Uterus (tissue), 4 donors: ENCODE data around the gene GMPR. TPM values are rescaled to one million over a fixed set of nuclear protein-coding genes. Genes with fewer than 3 reads are reported as not detected.
"Not testable (repeated sequence)": the region's sequence is repeated elsewhere in the genome, so short reads cannot be mapped to it uniquely, and the experiment has no call there.

Source experiments
- DNase-seq, 2 donors: peaks; one replicate each; pipeline ENCODE4 v3.0.0-alpha.2; 2019 to 2020
- H3K27ac ChIP-seq, 2 donors: fragments of 200-600 bp; sonication (generic); 1 replicate in 1 of 2; 2 replicates in 1 of 2; pipeline ENCODE4 v1.5.1; 2016 to 2018
- H3K27me3 ChIP-seq, 2 donors: fragments of 200-600 bp; sonication (generic); one replicate each; pipeline ENCODE4 v1.5.1; 2018 to 2019; ENCODE audit warnings: control low read depth in 1 of 2
- H3K36me3 ChIP-seq, 2 donors: fragments of 200-600 bp; sonication (generic); one replicate each; pipeline ENCODE4 v1.5.1; 2019; ENCODE audit warnings: control low read depth in 1 of 2
- H3K4me1 ChIP-seq, 2 donors: fragments of 200-600 bp; sonication (generic); one replicate each; pipeline ENCODE4 v1.5.1; 2018 to 2019; ENCODE audit warnings: control low read depth in 1 of 2
- H3K4me3 ChIP-seq, 2 donors: fragments of 200-600 bp; sonication (generic); 1 replicate in 1 of 2; 2 replicates in 1 of 2; pipeline ENCODE4 v1.5.1; 2018 to 2019; ENCODE audit warnings: mild to moderate bottlenecking in 1 of 2
- H3K9me3 ChIP-seq, 2 donors: fragments of 200-600 bp; sonication (generic); one replicate each; pipeline ENCODE4 v1.5.1; 2019; ENCODE audit warnings: control low read depth in 1 of 2
- POLR2A ChIP-seq, 2 donors: fragments of 450-650 bp; IDR thresholded peaks; one replicate each; pipeline ENCODE4 v1.6.1; 2016; ENCODE audit warnings: antibody characterized with exemption in 2 of 2, mild to moderate bottlenecking in 1 of 2, moderate library complexity in 1 of 2
- intact Hi-C: fragments of 100-400 bp; cut with DNase I; formaldehyde crosslinking; loops from one replicate; pipeline ENCODE4 v1.15.1; 2023; ENCODE audit warnings: low total_unique reads
- total RNA-seq, 4 donors: library from RNA; depleted of rRNA in 3 of 4; stranded (reverse); fragments of >200 nt in 3 of 4; gene quantifications; one replicate each; pipeline versions ENCODE4 v1.1.0 to v1.2.4, GENCODE V29; 2014 to 2023
- TF ChIP-seq, protein P1 (sequence below), 4 experiments: fragments of 200-600 bp in 2 of 4; fragments of 450-650 bp in 2 of 4; sonication (generic) in 2 of 4; IDR thresholded peaks; one replicate each; pipeline ENCODE4 v1.5.1; 2016 to 2019; ENCODE audit warnings: antibody characterized with exemption in 4 of 4, mild to moderate bottlenecking in 2 of 4, moderate library complexity in 1 of 4
- donor health status: DM: yes; HTN: yes; CAD: no.

The GMPR gene
- total RNA-seq, 4 donors from 2014 or later, result 1.5 to 18.2 (median 10.6) TPM

DNA sequence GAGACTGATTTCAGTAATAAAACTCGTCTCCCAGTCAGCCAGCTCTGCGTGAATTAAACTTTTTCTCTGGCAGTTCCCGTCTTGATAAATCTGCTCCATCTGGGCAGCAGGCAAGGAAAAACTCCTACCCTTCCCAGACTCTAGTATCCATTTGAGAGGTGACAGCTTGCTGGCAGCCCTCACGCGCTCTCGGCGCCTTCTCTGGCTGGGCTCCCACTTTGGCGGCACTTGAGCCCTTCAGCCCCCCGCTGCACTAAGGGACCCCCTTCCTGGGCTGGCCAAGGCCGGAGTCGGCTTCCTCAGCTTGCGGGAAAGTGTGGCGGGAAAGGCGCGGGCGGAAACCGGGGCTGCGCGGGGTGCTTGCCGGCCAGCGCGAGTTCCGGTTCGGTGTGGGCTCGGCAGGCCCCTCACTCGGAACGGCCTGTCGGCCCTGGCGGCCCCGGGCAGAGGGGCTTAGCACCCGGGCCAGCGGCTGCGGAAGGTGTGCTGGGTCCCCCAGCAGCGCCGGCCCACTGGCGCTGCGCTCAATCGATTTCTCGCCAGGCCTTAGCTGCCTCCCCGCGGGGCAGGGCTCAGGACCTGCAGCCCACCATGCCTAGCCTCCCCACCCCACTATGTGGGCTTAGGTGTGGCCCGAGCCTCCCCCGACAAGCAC, 21.8 kb upstream of the GMPR start:
- TF ChIP-seq, protein P1, sequence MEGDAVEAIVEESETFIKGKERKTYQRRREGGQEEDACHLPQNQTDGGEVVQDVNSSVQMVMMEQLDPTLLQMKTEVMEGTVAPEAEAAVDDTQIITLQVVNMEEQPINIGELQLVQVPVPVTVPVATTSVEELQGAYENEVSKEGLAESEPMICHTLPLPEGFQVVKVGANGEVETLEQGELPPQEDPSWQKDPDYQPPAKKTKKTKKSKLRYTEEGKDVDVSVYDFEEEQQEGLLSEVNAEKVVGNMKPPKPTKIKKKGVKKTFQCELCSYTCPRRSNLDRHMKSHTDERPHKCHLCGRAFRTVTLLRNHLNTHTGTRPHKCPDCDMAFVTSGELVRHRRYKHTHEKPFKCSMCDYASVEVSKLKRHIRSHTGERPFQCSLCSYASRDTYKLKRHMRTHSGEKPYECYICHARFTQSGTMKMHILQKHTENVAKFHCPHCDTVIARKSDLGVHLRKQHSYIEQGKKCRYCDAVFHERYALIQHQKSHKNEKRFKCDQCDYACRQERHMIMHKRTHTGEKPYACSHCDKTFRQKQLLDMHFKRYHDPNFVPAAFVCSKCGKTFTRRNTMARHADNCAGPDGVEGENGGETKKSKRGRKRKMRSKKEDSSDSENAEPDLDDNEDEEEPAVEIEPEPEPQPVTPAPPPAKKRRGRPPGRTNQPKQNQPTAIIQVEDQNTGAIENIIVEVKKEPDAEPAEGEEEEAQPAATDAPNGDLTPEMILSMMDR (IDR thresholded peaks at IDR 0.05), result no peak
- no peak for TF ChIP-seq POLR2A (IDR thresholded peaks at IDR 0.05)
- peaks cover 0 to 9% of the 10 kb centered on the region in 2 donors for H3K4me1 ChIP-seq
- H3K27me3 ChIP-seq, result no peaks in the 10 kb centered on the region
- H3K9me3 ChIP-seq, result no peaks in the 10 kb centered on the region
- H3K27ac ChIP-seq, result peak overlapping the region in 1 of 2 donors; percentile 8
- H3K36me3 ChIP-seq, result no peaks in the 10 kb centered on the region
- intact Hi-C loops, result no loop called here
- H3K4me3 ChIP-seq, result peak overlapping the region in 1 of 2 donors; percentile 22
- peak in 1 of 2 donors; percentile 49 for DNase-seq

DNA sequence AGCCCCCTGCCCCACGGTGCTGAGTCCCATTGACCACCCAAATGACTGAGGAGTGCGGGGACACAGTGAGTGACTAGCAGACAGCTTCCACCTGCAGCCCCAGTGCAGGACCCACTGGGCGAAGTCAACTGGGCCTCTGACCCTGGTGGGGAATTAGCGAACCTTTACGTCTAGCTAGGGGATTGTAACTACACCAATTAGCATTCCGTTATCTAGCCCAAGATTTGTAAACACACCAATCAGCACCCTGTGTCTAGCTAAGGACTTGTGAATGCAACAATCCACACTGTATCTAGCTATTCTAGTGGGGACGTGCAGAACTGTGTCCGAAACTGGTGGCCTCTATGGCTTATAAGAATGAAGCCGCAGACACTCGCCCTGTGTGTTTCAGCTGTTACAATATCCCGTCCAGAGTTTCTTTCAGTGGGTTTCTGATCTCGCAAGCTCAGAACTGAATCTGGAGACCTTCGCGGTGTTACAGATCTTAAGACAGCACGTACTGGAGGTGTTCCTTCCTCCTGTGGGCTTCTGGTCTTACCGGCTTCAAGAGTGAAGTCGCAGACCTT, 21.1 kb upstream of the GMPR start:
- no peak for DNase-seq
- intact Hi-C loops, result no loop called here
- Histone ChIP-seq H3K4me3 (no peak overlapping the region), H3K9me3 (no peaks in the 10 kb centered on the region), H3K27ac (no peak overlapping the region), H3K4me1 (peaks cover 0 to 9% of the 10 kb centered on the region in 2 donors), H3K36me3 (no peaks in the 10 kb centered on the region), H3K27me3 (no peaks in the 10 kb centered on the region)
- TF ChIP-seq POLR2A (IDR thresholded peaks at IDR 0.05), result no peak
- TF ChIP-seq, protein P1 (IDR thresholded peaks at IDR 0.05), result no peak

DNA sequence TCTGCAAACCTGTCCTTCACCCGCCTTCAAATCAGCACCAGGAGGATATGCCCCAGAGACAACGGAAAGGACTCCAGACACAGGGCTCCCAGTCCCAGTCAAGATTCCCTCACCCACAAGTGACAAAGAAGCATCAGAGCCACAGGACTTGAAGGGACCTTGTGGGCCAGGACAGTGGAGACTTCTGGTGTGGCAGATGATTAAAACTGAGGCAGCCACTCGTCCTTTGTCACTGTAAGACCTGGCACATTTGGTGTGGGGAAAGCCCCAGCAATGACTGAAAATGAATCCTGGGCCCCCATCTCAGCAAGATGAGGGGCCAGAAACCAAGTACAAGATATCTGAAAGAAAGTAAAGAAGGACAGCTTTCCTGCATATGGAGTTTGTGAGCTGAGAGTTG, 15.6 kb upstream of the GMPR start:
- TF ChIP-seq, protein P1 (IDR thresholded peaks at IDR 0.05), result no peak
- no peak for TF ChIP-seq POLR2A (IDR thresholded peaks at IDR 0.05)
- H3K9me3 ChIP-seq, result no peaks in the 10 kb centered on the region
- no peak overlapping the region for H3K27ac ChIP-seq
- H3K36me3 ChIP-seq, result no peaks in the 10 kb centered on the region
- no peaks in the 10 kb centered on the region for H3K27me3 ChIP-seq
- intact Hi-C loops, result no loop called here
- H3K4me3 ChIP-seq, result no peak overlapping the region
- H3K4me1 ChIP-seq, result no peaks in the 10 kb centered on the region
- no peak for DNase-seq

DNA sequence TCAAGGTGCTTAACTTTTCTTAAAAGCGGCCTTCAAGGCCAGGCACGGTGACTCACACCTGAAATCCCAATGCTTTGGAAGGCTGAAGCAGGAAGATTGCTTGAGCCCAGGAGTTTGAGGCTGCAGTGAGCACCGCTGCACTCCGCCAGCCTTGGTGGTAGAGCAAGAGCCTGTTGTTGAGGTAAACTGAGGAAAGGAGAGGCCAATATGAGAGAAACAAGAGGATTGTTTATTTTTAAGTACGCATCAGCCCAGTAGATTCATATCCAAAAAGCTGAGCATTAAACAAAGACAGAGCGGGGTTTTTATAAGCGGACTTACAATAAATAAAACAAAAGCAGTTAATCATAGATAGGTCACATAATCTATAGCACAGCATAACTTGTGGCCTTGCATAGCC, 15.0 kb upstream of the GMPR start:
- Histone ChIP-seq H3K36me3 (no peaks in the 10 kb centered on the region), H3K27me3 (no peaks in the 10 kb centered on the region), H3K4me1 (no peaks in the 10 kb centered on the region), H3K4me3 (no peak overlapping the region), H3K9me3 (no peaks in the 10 kb centered on the region), H3K27ac (no peak overlapping the region)
- intact Hi-C loops, result no loop called here
- no peak for DNase-seq
- TF ChIP-seq, protein P1 (IDR thresholded peaks at IDR 0.05), result no peak
- TF ChIP-seq POLR2A (IDR thresholded peaks at IDR 0.05), result no peak

DNA sequence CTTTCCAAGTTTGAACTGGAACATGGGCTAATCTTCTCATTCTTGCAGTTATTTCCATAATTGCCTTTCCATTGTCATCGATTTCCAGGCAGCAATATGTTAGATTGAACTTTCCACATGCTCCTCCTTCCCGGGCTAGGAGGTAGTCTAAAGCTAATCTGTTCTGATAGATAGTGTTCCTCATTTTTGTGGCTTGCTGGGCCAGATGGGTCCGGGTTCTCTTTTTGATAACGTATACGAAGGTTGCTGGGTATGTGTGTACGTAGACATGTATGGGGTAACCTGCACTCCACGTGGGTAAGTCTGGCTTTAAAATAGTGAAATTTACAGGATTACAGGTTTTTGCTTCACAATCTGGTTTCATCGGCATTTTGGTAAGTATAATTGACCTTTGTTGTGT, 14.0 kb upstream of the GMPR start:
- TF ChIP-seq POLR2A (IDR thresholded peaks at IDR 0.05), result no peak
- TF ChIP-seq, protein P1 (IDR thresholded peaks at IDR 0.05), result no peak
- Histone ChIP-seq H3K4me1 (peaks cover 0 to 3% of the 10 kb centered on the region in 2 donors), H3K36me3 (no peaks in the 10 kb centered on the region), H3K9me3 (no peaks in the 10 kb centered on the region), H3K27ac (no peak overlapping the region), H3K27me3 (no peaks in the 10 kb centered on the region), H3K4me3 (no peak overlapping the region)
- intact Hi-C loops, result no loop called here
- no peak for DNase-seq

DNA sequence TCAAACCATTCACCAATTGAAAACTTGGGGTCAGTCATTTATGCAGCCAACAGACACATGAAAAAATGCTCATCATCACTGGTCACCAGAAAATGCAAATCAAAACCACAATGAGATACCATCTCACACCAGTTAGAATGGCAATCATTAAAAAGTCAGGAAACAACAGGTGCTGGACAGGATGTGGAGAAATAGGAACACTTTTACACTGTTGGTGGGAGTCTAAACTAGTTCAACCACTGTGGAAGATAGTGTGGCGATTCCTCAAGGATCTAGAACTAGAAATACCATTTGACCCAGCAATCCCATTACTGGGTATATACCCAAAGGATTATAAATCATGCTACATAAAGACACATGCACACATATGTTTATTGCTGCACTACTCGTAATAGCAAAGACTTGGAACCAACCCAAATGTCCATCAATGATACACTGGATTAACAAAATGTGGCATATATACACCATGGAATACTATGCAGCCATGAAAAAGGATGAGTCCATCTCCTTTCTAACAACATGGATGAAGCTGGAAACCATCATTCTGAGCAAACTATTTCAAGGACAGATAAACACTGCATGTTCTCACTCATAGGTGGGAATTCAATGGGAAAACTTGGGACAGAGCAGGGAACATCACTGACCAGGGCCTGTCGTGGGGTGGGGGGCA, 13.2 kb upstream of the GMPR start:
- H3K4me1 ChIP-seq, DNase-seq, H3K36me3 ChIP-seq, H3K4me3 ChIP-seq, H3K9me3 ChIP-seq, H3K27ac ChIP-seq, H3K27me3 ChIP-seq, intact Hi-C loops: not testable (repeated sequence)

DNA sequence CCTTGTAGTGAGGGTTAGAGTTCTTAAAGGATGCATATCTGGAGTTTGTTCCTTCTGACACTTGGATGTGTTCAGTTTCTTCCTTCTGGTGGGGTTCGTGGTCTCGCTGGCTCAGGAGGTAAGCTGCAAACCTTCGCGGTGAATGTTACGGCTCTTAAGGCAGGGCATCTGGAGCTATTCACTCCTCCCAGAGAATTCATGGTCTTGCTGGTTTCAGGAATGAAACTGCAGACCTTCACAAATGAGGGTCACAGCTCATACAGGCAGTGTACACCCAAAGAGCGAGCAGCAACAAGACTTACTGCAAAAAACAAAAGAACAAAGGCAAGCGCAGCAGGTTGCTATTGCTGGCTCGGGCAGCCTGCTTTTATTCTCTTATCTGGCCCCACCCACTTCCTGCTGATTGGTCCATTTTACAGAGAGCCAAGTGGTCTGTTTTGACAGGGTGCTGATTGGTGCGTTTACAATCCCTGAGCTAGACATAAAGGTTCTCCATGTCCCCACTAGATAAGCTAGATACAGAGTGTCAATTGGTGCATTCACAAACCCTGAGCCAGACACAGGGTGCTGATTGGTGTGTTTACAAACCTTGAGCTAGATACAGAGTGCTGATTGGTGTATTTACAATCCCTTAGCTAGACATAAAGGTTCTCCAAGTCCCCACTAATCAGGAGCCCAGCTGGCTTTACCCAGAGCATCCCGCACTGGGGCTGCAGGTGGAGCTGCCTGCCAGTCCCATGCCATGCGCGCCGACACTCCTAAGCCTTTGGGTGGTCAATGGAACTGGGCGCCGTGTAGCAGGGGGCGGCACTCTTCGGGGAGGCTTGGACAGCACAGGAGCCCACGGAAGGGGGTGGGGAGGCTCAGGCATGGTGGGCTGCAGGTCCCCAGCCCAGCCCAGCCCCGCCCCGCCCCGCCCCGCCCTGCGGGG, 12.0 kb upstream of the GMPR start:
- H3K27me3 ChIP-seq, DNase-seq, H3K9me3 ChIP-seq, H3K4me3 ChIP-seq, H3K4me1 ChIP-seq, H3K27ac ChIP-seq, intact Hi-C loops, H3K36me3 ChIP-seq: not testable (repeated sequence)
